Measurements from ENCODE around the gene MRGPRF. TPM values are rescaled to one million over a fixed set of nuclear protein-coding genes. Genes with fewer than 3 reads are reported as not detected.

The MRGPRF gene
- polyA plus RNA-seq, 2 of the 4 experiments (the other 2 are of a cell fraction): 0.04 TPM; not detected in 1

DNA sequence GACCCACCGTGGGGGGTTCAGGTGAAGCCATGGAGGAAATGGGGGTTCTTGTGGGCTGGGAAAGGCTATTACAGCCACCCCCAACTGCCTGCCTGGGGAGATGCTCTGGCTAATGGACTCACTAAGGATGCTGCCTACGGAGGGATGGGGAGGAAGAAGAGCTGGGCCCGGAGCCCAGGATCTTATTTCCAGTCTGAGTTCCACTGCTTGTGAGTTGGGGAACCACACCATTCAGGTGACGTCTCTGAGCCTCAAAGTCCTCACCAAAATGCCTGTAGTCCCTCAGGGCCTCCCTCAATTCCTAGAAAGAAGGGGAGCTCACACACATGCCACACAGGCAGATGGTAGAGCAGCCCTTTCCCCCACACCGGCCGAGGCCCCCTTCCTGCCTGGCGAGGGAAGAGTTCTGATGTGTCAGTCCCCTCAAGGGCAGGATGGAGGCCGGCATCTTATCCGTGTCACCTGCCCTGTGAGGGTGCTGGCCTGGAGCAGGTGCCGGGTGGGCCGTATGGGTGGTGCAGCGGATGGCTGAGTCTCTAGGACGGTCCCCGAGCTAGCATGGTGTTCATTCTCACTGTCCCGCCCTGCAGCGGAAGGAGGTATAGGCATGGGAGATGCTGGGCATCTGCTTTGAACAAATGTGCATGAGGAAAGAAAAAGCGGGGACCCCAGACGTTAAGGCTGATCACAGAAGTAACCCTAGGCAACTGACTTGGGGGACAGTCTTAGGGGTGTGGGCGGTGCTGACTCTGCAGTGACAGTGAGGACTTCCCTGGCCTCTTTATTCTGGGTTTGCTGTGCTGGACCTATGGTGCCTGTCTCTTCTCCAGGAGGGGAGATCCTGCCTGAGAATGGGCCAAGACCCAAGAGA, 15.7 kb downstream of the MRGPRF start:
- H3K4me3 ChIP-seq: no peak overlapping the region
- no peak overlapping the region for H3K27ac ChIP-seq
- H3K4me1 ChIP-seq: peaks cover 10% of the 10 kb centered on the region
- 85% methylated on average over 19 of the region's 19 CpGs for WGBS (ENCODE audit: missing lambda C conversion rate)
- TF ChIP-seq KDM5A (IDR thresholded peaks at IDR 0.05) (no peak), NR3C1 (IDR thresholded peaks at IDR 0.05) (no peak), ZSCAN20 (CRISPR knock-in tag; IDR thresholded peaks at IDR 0.05) (no peak), KDM1A (IDR thresholded peaks at IDR 0.05; ENCODE audit: low read depth) (no peak), HOXB13 (CRISPR knock-in tag; IDR thresholded peaks at IDR 0.05; ENCODE audit: low read depth) (no peak), HOXA7 (CRISPR knock-in tag; IDR thresholded peaks at IDR 0.05) (no peak), HEYL (CRISPR knock-in tag; IDR thresholded peaks at IDR 0.05) (no peak)
- TF ChIP-seq, protein P1, sequence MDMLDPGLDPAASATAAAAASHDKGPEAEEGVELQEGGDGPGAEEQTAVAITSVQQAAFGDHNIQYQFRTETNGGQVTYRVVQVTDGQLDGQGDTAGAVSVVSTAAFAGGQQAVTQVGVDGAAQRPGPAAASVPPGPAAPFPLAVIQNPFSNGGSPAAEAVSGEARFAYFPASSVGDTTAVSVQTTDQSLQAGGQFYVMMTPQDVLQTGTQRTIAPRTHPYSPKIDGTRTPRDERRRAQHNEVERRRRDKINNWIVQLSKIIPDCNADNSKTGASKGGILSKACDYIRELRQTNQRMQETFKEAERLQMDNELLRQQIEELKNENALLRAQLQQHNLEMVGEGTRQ (IDR thresholded peaks at IDR 0.05): no peak
- TF ChIP-seq, protein P2, sequence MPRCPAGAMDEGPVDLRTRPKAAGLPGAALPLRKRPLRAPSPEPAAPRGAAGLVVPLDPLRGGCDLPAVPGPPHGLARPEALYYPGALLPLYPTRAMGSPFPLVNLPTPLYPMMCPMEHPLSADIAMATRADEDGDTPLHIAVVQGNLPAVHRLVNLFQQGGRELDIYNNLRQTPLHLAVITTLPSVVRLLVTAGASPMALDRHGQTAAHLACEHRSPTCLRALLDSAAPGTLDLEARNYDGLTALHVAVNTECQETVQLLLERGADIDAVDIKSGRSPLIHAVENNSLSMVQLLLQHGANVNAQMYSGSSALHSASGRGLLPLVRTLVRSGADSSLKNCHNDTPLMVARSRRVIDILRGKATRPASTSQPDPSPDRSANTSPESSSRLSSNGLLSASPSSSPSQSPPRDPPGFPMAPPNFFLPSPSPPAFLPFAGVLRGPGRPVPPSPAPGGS (IDR thresholded peaks at IDR 0.05): no peak
- TF ChIP-seq, protein P3, sequence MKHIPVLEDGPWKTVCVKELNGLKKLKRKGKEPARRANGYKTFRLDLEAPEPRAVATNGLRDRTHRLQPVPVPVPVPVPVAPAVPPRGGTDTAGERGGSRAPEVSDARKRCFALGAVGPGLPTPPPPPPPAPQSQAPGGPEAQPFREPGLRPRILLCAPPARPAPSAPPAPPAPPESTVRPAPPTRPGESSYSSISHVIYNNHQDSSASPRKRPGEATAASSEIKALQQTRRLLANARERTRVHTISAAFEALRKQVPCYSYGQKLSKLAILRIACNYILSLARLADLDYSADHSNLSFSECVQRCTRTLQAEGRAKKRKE (CRISPR knock-in tag; IDR thresholded peaks at IDR 0.05; ENCODE audit: low read depth): no peak
- H3K9me3 ChIP-seq: no peaks in the 10 kb centered on the region
- DNase-seq (ENCODE audit: low read depth in 1 of 2, low spot score in 1 of 2): no peak
- no peak overlapping the region for H3K4me2 ChIP-seq
- CTCF ChIA-PET: interaction anchor here (0.7 to 1.1 kb wide), 3 partner anchors 15 to 48 kb away, joined by 3 read pairs; no protein-coding TSS in a partner anchor
- no peak for FAIRE-seq
- POLR2A ChIA-PET: no interaction called here
- no peak for ATAC-seq

DNA sequence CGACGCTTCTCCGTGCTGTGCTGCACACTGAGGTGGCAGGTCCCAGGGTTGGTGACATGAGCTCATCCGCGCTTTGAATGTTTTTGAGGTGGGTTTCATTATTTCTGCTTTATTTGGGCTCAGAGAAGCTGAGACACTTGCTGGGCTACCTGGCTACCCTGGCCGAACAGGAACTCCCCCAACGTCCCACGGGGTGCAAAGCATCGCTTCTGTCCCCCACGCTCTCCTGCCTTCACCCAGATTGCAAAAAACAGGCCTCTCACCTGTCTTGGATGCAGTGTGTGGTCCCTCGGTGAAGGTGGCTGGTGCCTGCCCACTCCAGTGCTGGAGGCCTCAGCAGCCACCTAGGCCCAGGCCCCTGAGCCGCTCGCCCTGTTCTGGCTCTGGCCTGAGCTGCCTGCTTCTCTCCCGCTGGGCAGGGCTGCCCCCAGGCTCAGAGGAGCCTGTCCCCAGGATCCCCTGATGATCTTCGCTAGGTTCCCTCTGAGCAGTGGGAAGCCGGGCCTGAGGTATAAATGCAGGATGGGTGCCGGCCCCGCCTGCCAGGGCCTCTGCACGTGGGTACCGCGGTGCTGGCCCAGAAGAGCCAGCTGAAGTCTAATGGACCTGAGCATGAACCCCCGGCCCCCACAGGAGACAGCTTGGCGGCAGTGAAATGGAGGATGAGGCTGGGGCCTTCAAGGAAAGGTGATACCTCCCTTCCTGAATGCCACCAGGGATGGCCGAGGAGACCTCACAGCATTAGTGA, 16.5 kb downstream of the MRGPRF start:
- Histone ChIP-seq H3K27ac (no peak overlapping the region), H3K4me3 (no peak overlapping the region), H3K4me2 (no peak overlapping the region), H3K4me1 (peaks cover 10% of the 10 kb centered on the region), H3K9me3 (no peaks in the 10 kb centered on the region)
- ChIA-PET POLR2A (no interaction called here), CTCF (interaction anchor here (0.7 kb wide), 1 partner anchor 49 kb away, joined by 3 read pairs; no protein-coding TSS in a partner anchor)
- DNase-seq (ENCODE audit: low read depth in 1 of 2, low spot score in 1 of 2) (no peak), FAIRE-seq (no peak), ATAC-seq (no peak)
- WGBS (ENCODE audit: missing lambda C conversion rate): 85% methylated on average over 20 of the region's 24 CpGs
- TF ChIP-seq ESRRA (IDR thresholded peaks at IDR 0.05; ENCODE audit: borderline replicate concordance, low read length): no peak
- TF ChIP-seq RNF2 (IDR thresholded peaks at IDR 0.05; ENCODE audit: borderline replicate concordance, low read depth): no peak
- TF ChIP-seq TP53 (CRISPR knock-in tag; IDR thresholded peaks at IDR 0.05): no peak
- no peak for TF ChIP-seq GATA3 (IDR thresholded peaks at IDR 0.05; ENCODE audit: borderline replicate concordance)
- TF ChIP-seq CEBPB (IDR thresholded peaks at IDR 0.05): no peak

DNA sequence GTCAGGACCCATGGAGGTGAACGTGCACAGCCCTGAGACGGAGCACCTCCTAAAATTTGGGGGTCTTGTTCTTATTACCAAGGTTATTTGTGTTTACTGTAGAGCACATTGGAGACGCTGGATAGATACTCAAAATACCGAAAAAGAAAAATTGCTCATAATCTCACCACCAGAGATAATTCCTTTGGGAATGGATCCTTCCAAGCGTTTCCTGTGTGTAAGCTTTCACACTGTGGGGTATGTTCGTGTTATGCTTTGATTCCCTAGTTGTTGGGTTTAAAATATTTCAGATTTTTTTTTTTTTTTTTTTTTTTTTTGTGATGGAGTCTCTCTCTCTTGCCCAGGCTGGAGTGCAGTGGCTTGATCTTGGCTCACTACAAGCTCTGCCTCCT, 18.2 kb downstream of the MRGPRF start:
- ATAC-seq: no peak
- no peak overlapping the region for H3K27ac ChIP-seq
- no peak for DNase-seq (ENCODE audit: low read depth in 1 of 2, low spot score in 1 of 2)
- POLR2A ChIA-PET: no interaction called here
- H3K9me3 ChIP-seq: no peaks in the 10 kb centered on the region
- no peak for FAIRE-seq
- H3K4me1 ChIP-seq: no peaks in the 10 kb centered on the region
- TF ChIP-seq, protein P4, sequence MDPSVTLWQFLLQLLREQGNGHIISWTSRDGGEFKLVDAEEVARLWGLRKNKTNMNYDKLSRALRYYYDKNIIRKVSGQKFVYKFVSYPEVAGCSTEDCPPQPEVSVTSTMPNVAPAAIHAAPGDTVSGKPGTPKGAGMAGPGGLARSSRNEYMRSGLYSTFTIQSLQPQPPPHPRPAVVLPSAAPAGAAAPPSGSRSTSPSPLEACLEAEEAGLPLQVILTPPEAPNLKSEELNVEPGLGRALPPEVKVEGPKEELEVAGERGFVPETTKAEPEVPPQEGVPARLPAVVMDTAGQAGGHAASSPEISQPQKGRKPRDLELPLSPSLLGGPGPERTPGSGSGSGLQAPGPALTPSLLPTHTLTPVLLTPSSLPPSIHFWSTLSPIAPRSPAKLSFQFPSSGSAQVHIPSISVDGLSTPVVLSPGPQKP (IDR thresholded peaks at IDR 0.05; ENCODE audit: low read depth, low read length): no peak
- WGBS (ENCODE audit: missing lambda C conversion rate): 65% methylated on average over 6 of the region's 6 CpGs
- CTCF ChIA-PET: no interaction called here
- H3K4me3 ChIP-seq: no peak overlapping the region
- no peak overlapping the region for H3K4me2 ChIP-seq
